IMR-90 (cell line): Measurements from ENCODE around the gene DLG5. TPM values are rescaled to one million over a fixed set of nuclear protein-coding genes. Genes with fewer than 3 reads are reported as not detected.

Experiments
- ATAC-seq: fragments of 200-7000 bp; cut with Tn5 transposase; 2 replicates; pipeline ENCODE4 v1.9.1; 2020; ENCODE audit warnings: low read depth, mild to moderate bottlenecking, moderate library complexity
- BruUV-seq: library from RNA; stranded (reverse); fragments of 400-500 nt; replicated peaks from 2 replicates; lab custom pipeline; 2021; lab: Mats Ljungman, UMichigan
- CTCF ChIA-PET: fragments of 300-600 bp; formaldehyde crosslinking; extraction: SDS; loops from one replicate; lab custom pipeline; 2021; ENCODE audit warnings: antibody characterized with exemption; lab: Yijun Ruan, JAX
- POLR2A ChIA-PET: fragments of 300-600 bp; sonication (Branson Sonifier 250); formaldehyde crosslinking; loops from one replicate; lab custom pipeline; 2022; ENCODE audit warnings: antibody characterized with exemption; ENCODE audit not compliant: unreplicated experiment; lab: Charles Lee
- DNase-seq: peaks from one replicate; pipeline ENCODE4 v3.0.0; 2013
- H2AFZ ChIP-seq: replicated peaks from 2 replicates; pipeline ENCODE3; 2013; ENCODE audit warnings: low read length, mild to moderate bottlenecking; ENCODE audit not compliant: poor library complexity
- H2AK5ac ChIP-seq: 2 replicates; pipeline ENCODE4 v1.6.1; 2013; ENCODE audit warnings: low read depth, low read length, inconsistent platforms
- H2AK9ac ChIP-seq: replicated peaks from 2 replicates; pipeline ENCODE3; 2013; ENCODE audit warnings: mild to moderate bottlenecking, low read depth, low read length, moderate library complexity; ENCODE audit not compliant: poor library complexity
- H2BK120ac ChIP-seq: 2 replicates; pipeline ENCODE4 v1.6.1; 2013; ENCODE audit warnings: low read depth, low read length, inconsistent platforms
- H2BK15ac ChIP-seq: 3 replicates; pipeline ENCODE4 v1.6.1; 2013; ENCODE audit warnings: low read depth, low read length, inconsistent platforms
- H2BK20ac ChIP-seq: 2 replicates; pipeline ENCODE4 v1.6.1; 2013; ENCODE audit warnings: low read depth, mild to moderate bottlenecking, inconsistent platforms, low read length, moderate library complexity
- H2BK5ac ChIP-seq: 2 replicates; pipeline ENCODE4 v1.6.1; 2013; ENCODE audit warnings: mild to moderate bottlenecking, low read depth, low read length, inconsistent platforms; ENCODE audit not compliant: poor library complexity, severe bottlenecking
- H3K14ac ChIP-seq: replicated peaks from 2 replicates; pipeline ENCODE4 v1.6.1; 2013; ENCODE audit warnings: low read depth, low read length, inconsistent platforms
- H3K18ac ChIP-seq: 2 replicates; pipeline ENCODE4 v1.6.1; 2013; ENCODE audit warnings: low read depth, low read length, control low read depth
- H3K23ac ChIP-seq: 2 replicates; pipeline ENCODE4 v1.6.1; 2013; ENCODE audit warnings: low read depth, low read length, inconsistent platforms
- H3K27ac ChIP-seq: 2 replicates; pipeline ENCODE4 v1.5.1; 2013; ENCODE audit warnings: mild to moderate bottlenecking, control low read depth, low read length; ENCODE audit not compliant: insufficient read depth
- H3K27me3 ChIP-seq: 2 replicates; pipeline ENCODE4 v1.6.1; 2013; ENCODE audit warnings: low read length; ENCODE audit not compliant: control insufficient read depth, insufficient read depth
- H3K36me3 ChIP-seq: 2 replicates; pipeline ENCODE4 v1.6.1; 2013; ENCODE audit warnings: low read length, mixed read lengths; ENCODE audit not compliant: control insufficient read depth, insufficient read depth
- H3K4ac ChIP-seq: 2 replicates; pipeline ENCODE4 v1.6.1; 2013; ENCODE audit warnings: low read depth, low read length, inconsistent platforms
- H3K4me1 ChIP-seq: 2 replicates; pipeline ENCODE4 v1.6.1; 2013; ENCODE audit warnings: low read length, mixed read lengths; ENCODE audit not compliant: control insufficient read depth, insufficient read depth
- H3K4me2 ChIP-seq: 2 replicates; pipeline ENCODE4 v1.6.1; 2013; ENCODE audit warnings: low read depth, mild to moderate bottlenecking, control low read depth, low read length, moderate library complexity
- H3K4me3 ChIP-seq: 2 replicates; pipeline ENCODE4 v1.5.1; 2013; ENCODE audit warnings: low read depth, mild to moderate bottlenecking, control low read depth, low read length, moderate library complexity; ENCODE audit not compliant: insufficient read depth
- H3K56ac ChIP-seq: 2 replicates; pipeline ENCODE4 v1.6.1; 2013; ENCODE audit warnings: low read length, inconsistent platforms; ENCODE audit not compliant: insufficient read depth; ENCODE audit errors: extremely low read depth
- H3K79me1 ChIP-seq, 2 experiments: 2 replicates each; pipeline ENCODE4 v1.6.1; 2013; ENCODE audit warnings: low read length in 2 of 2, inconsistent platforms in 1 of 2, low read depth in 1 of 2
- H3K9ac ChIP-seq: 2 replicates; pipeline ENCODE4 v1.6.1; 2013; ENCODE audit warnings: low read depth, low read length, control low read depth
- H3K9me1 ChIP-seq: 2 replicates; pipeline ENCODE4 v1.6.1; 2013; ENCODE audit warnings: low read length, inconsistent platforms; ENCODE audit not compliant: insufficient read depth
- H3K9me3 ChIP-seq: 2 replicates; pipeline ENCODE4 v1.6.1; 2013; ENCODE audit warnings: low read length; ENCODE audit not compliant: control insufficient read depth, insufficient read depth
- H4K20me1 ChIP-seq: 2 replicates; pipeline ENCODE4 v1.6.1; 2013; ENCODE audit warnings: low read length, inconsistent platforms; ENCODE audit not compliant: insufficient read depth
- H4K5ac ChIP-seq: 2 replicates; pipeline ENCODE4 v1.6.1; 2013; ENCODE audit warnings: mild to moderate bottlenecking, low read depth, low read length, control low read depth
- H4K8ac ChIP-seq, 2 experiments: 2 replicates each; pipeline ENCODE4 v1.6.1; 2013; ENCODE audit warnings: low read depth in 2 of 2, low read length in 2 of 2, control low read depth in 1 of 2, inconsistent platforms in 1 of 2
- H4K91ac ChIP-seq: 2 replicates; pipeline ENCODE4 v1.6.1; 2013; ENCODE audit warnings: low read depth, low read length, inconsistent platforms; ENCODE audit not compliant: insufficient read depth
- BHLHE40 ChIP-seq: fragments of 150-350 bp; IDR thresholded peaks from 2 replicates; pipeline ENCODE4 v1.6.1; 2016; ENCODE audit warnings: mild to moderate bottlenecking, low read depth, low read length
- CEBPB ChIP-seq: IDR thresholded peaks from 2 replicates; pipeline ENCODE4 v1.6.1; 2012; ENCODE audit warnings: low read depth, low read length, improper control_type of control experiment
- CHD1 ChIP-seq: IDR thresholded peaks from 2 replicates; pipeline ENCODE4 v1.6.1; 2012; ENCODE audit warnings: low read depth, low read length, improper control_type of control experiment
- CTCF ChIP-seq: conservative IDR thresholded peaks from 2 replicates; pipeline ENCODE4 v1.5.1; 2012; ENCODE audit warnings: mild to moderate bottlenecking, low read depth, low read length, improper control_type of control experiment
- ELK1 ChIP-seq: fragments of 150-350 bp; IDR thresholded peaks from 2 replicates; pipeline ENCODE4 v1.6.1; 2016; ENCODE audit warnings: low read depth, mild to moderate bottlenecking, low read length, moderate library complexity, borderline replicate concordance
- FOS ChIP-seq: fragments of 150-350 bp; IDR thresholded peaks from 2 replicates; pipeline ENCODE4 v1.6.1; 2016; ENCODE audit warnings: low read depth, low read length
- MAFK ChIP-seq: IDR thresholded peaks from 2 replicates; pipeline ENCODE4 v1.6.1; 2012; ENCODE audit warnings: low read depth, low read length, improper control_type of control experiment
- MAZ ChIP-seq: IDR thresholded peaks from 2 replicates; pipeline ENCODE4 v1.6.1; 2012; ENCODE audit warnings: low read depth, mild to moderate bottlenecking, low read length, improper control_type of control experiment, moderate library complexity, borderline replicate concordance
- MXI1 ChIP-seq: IDR thresholded peaks from 2 replicates; pipeline ENCODE4 v1.6.1; 2012; ENCODE audit warnings: low read depth, mild to moderate bottlenecking, low read length, moderate library complexity, borderline replicate concordance
- NFE2L2 ChIP-seq: fragments of 150-350 bp; IDR thresholded peaks from 2 replicates; pipeline ENCODE4 v1.6.1; 2016; ENCODE audit warnings: low read depth, mild to moderate bottlenecking, low read length
- POLR2A ChIP-seq: IDR thresholded peaks from 2 replicates; pipeline ENCODE4 v1.6.1; 2012; ENCODE audit warnings: mild to moderate bottlenecking, low read depth, low read length
- RAD21 ChIP-seq: IDR thresholded peaks from 2 replicates; pipeline ENCODE4 v1.6.1; 2012; ENCODE audit warnings: low read length, improper control_type of control experiment
- RCOR1 ChIP-seq: IDR thresholded peaks from 2 replicates; pipeline ENCODE4 v1.6.1; 2012; ENCODE audit warnings: mild to moderate bottlenecking, low read length, improper control_type of control experiment; ENCODE audit not compliant: insufficient replicate concordance
- RFX5 ChIP-seq: IDR thresholded peaks from 2 replicates; pipeline ENCODE4 v1.8.0; 2012; ENCODE audit warnings: low read depth, mild to moderate bottlenecking, low read length, moderate library complexity
- SMC3 ChIP-seq: fragments of 150-350 bp; IDR thresholded peaks from 2 replicates; pipeline ENCODE4 v1.6.1; 2016; ENCODE audit warnings: low read depth, mild to moderate bottlenecking, antibody characterized with exemption, low read length, moderate library complexity
- USF2 ChIP-seq: fragments of 150-350 bp; IDR thresholded peaks from 2 replicates; pipeline ENCODE4 v1.6.1; 2017; ENCODE audit warnings: mild to moderate bottlenecking, antibody characterized with exemption, low read length, low read depth
- WGBS, 2 experiments: methylation state at CpG; one replicate each; pipeline versions ENCODE4 v1.1.5 to v1.1.7; 2013; ENCODE audit warnings: missing lambda C conversion rate in 2 of 2; ENCODE audit not compliant: insufficient read length in 1 of 2; ENCODE audit errors: extremely low coverage in 2 of 2; 5-methylcytosine and 5-hydroxymethylcytosine counted together
- dilution Hi-C: fragments of 300-500 bp; cut with HindIII; formaldehyde crosslinking; loops from one replicate; pipeline ENCODE4 v1.14.3; 2018; ENCODE audit warnings: low sequenced_read_pairs; ENCODE audit not compliant: unreplicated experiment
- in situ Hi-C: fragments of 300-500 bp; cut with MboI; formaldehyde crosslinking; loops from 3 replicates; pipeline ENCODE4 v1.14.3; 2019; ENCODE audit warnings: low sequenced_read_pairs, inconsistent platforms, mixed read lengths
- intact Hi-C: fragments of 100-400 bp; cut with micrococcal nuclease; formaldehyde crosslinking; loops from 2 replicates; pipeline ENCODE4 v1.10.0; 2022
- polyA plus RNA-seq, 3 experiments: library from polyadenylated mRNA; depleted of rRNA; stranded (reverse); fragments of >200 nt; gene quantifications; 2 replicates each; pipeline ENCODE4 v1.2.3, GENCODE V29; 2012; ENCODE audit warnings: low replicate concordance in 1 of 3
- total RNA-seq: library from RNA; depleted of rRNA; stranded (reverse); fragments of >200 nt; gene quantifications from 2 replicates; pipeline ENCODE4 v1.2.3, GENCODE V29; 2012

Gene DLG5
- total and polyA plus RNA-seq, 2 of the 4 experiments (the other 2 are of a cell fraction), result 12.7 to 28.7 TPM

GRCh38 chr10:77892761-77893160, 33.8 kb downstream of the DLG5 start:
- Histone ChIP-seq H3K4me2 (no peak overlapping the region), H3K27me3 (no peaks in the 10 kb centered on the region), H3K4ac (no peak overlapping the region), H2BK20ac (no peak overlapping the region), H4K91ac (no peak overlapping the region), H3K23ac (no peak overlapping the region), H3K18ac (no peak overlapping the region), H3K36me3 (no peaks in the 10 kb centered on the region), H3K9me1 (peaks cover 42% of the 10 kb centered on the region), H4K20me1 (peaks cover 87% of the 10 kb centered on the region), H3K9ac (no peak overlapping the region), H3K4me1 (peaks cover 11% of the 10 kb centered on the region), H2BK120ac (no peak overlapping the region), H3K56ac (no peak overlapping the region), H4K5ac (no peak overlapping the region), H3K4me3 (no peak overlapping the region), H3K14ac (no peak overlapping the region), H2AK9ac (no peak overlapping the region), H2AFZ (no peak overlapping the region), H3K79me1 (peaks cover 25 to 86% of the 10 kb centered on the region in 2 experiments), H2AK5ac (no peak overlapping the region), H3K9me3 (no peaks in the 10 kb centered on the region), H2BK5ac (no peak overlapping the region), H3K27ac (no peak overlapping the region), H2BK15ac (no peak overlapping the region), H4K8ac (no peak overlapping the region)
- no peak for ATAC-seq
- POLR2A ChIA-PET, result no interaction called here
- no peak for TF ChIP-seq POLR2A
- no peak for TF ChIP-seq CEBPB
- TF ChIP-seq RAD21, result no peak
- no peak for TF ChIP-seq RCOR1
- TF ChIP-seq BHLHE40, result no peak
- TF ChIP-seq SMC3, result no peak
- TF ChIP-seq RFX5, result no peak
- no peak for TF ChIP-seq CTCF
- no peak for TF ChIP-seq CHD1
- TF ChIP-seq ELK1, result no peak
- no peak for TF ChIP-seq FOS
- TF ChIP-seq MAFK, result no peak
- no peak for TF ChIP-seq USF2
- TF ChIP-seq MXI1, result no peak
- no peak for TF ChIP-seq MAZ
- no peak for TF ChIP-seq NFE2L2
- WGBS, 2 experiments, result no CpG with 5 or more reads among the region's 5 CpGs
- DNase-seq, result no peak
- intact Hi-C loops, result no loop called here
- CTCF ChIA-PET, result interaction anchor here (0.6 kb wide), 1 partner anchor 995 kb away, joined by 3 read pairs; no protein-coding TSS in a partner anchor
- in situ Hi-C loops, result no loop called here
- dilution Hi-C loops, result no loop called here
- no TSS peak for BruUV-seq
